Keratinocyte (primary cell): ENCODE data around the gene USP47. TPM values are rescaled to one million over a fixed set of nuclear protein-coding genes. Genes with fewer than 3 reads are reported as not detected.
A peak's percentile ranks its signal among the peaks of the same experiment; 100 is the strongest.

ENCODE experiments used
- DNase-seq: peaks from one replicate; pipeline ENCODE4 v3.0.0-alpha.2; 2011; ENCODE audit warnings: low read depth, missing footprints, low spot score
- FAIRE-seq: peaks from 2 replicates; lab custom pipeline; 2011; peaks lifted over from hg19 to GRCh38; lab: Jason Lieb, UNC
- H2AFZ ChIP-seq: 2 replicates; pipeline ENCODE4 v1.6.0; 2012; ENCODE audit warnings: low read length, control low read depth, inconsistent platforms; ENCODE audit not compliant: control insufficient read depth
- H3K27ac ChIP-seq: 2 replicates; pipeline ENCODE4 v1.5.1; 2011; ENCODE audit warnings: low read length; ENCODE audit not compliant: control insufficient read depth, insufficient read depth
- H3K27me3 ChIP-seq: 3 replicates; pipeline ENCODE4 v1.6.0; 2011; ENCODE audit warnings: low read length; ENCODE audit not compliant: control insufficient read depth, insufficient read depth; ENCODE audit errors: extremely low read depth
- H3K36me3 ChIP-seq, 2 experiments: 2 replicates in 1 of 2; 3 replicates in 1 of 2; pipeline ENCODE4 v1.5.1; 2011; ENCODE audit warnings: low read length in 2 of 2, mild to moderate bottlenecking in 1 of 2; ENCODE audit not compliant: control insufficient read depth in 2 of 2, insufficient read depth in 2 of 2; ENCODE audit errors: extremely low read depth in 1 of 2
- H3K4me1 ChIP-seq: 3 replicates; pipeline ENCODE4 v1.5.1; 2011; ENCODE audit warnings: low read length; ENCODE audit not compliant: control insufficient read depth, insufficient read depth; ENCODE audit errors: extremely low read depth
- H3K4me2 ChIP-seq: 3 replicates; pipeline ENCODE4 v1.6.0; 2011; ENCODE audit warnings: low read depth, low read length; ENCODE audit not compliant: control insufficient read depth, insufficient read depth; ENCODE audit errors: extremely low read depth
- H3K4me3 ChIP-seq, 3 experiments: fragments of 200-600 bp in 1 of 3; sonication (generic) in 1 of 3; 2 replicates in 2 of 3; 3 replicates in 1 of 3; pipeline ENCODE4 v1.5.1; 2011 to 2016; ENCODE audit warnings: low read length in 3 of 3, mild to moderate bottlenecking in 3 of 3, control low read depth in 2 of 3, inconsistent platforms in 1 of 3, low read depth in 1 of 3, mixed read lengths in 1 of 3, mixed run types in 1 of 3, moderate library complexity in 1 of 3; ENCODE audit not compliant: control insufficient read depth in 2 of 3, insufficient read depth in 2 of 3; ENCODE audit errors: extremely low read depth in 1 of 3
- H3K79me2 ChIP-seq: 2 replicates; pipeline ENCODE4 v1.6.0; 2012; ENCODE audit warnings: low read length; ENCODE audit not compliant: control insufficient read depth, insufficient read depth
- H3K9ac ChIP-seq: 3 replicates; pipeline ENCODE4 v1.6.0; 2011; ENCODE audit warnings: low read length; ENCODE audit not compliant: control insufficient read depth, insufficient read depth; ENCODE audit errors: extremely low read depth
- H3K9me1 ChIP-seq: 3 replicates; pipeline ENCODE4 v1.6.0; 2011; ENCODE audit warnings: low read length; ENCODE audit not compliant: control insufficient read depth, insufficient read depth; ENCODE audit errors: extremely low read depth
- H3K9me3 ChIP-seq: 2 replicates; pipeline ENCODE4 v1.5.1; 2012; ENCODE audit warnings: low read depth, low read length; ENCODE audit not compliant: control insufficient read depth
- H4K20me1 ChIP-seq: 3 replicates; pipeline ENCODE4 v1.6.0; 2011; ENCODE audit warnings: low read length; ENCODE audit not compliant: control insufficient read depth, insufficient read depth; ENCODE audit errors: extremely low read depth
- EZH2 ChIP-seq: IDR thresholded peaks from one replicate; pipeline ENCODE4 v1.6.1; 2012; ENCODE audit warnings: inconsistent platforms, mild to moderate bottlenecking, low read length, moderate library complexity
- dilution Hi-C: fragments of 300-500 bp; cut with MboI; formaldehyde crosslinking; loops from one replicate; pipeline ENCODE4 v1.7.0; 2020; ENCODE audit warnings: low sequenced_read_pairs; ENCODE audit not compliant: extremely low pct_ligation_motif_present
- polyA plus RNA-seq, 5 experiments: library from polyadenylated mRNA; depleted of rRNA in 3 of 5; stranded (reverse) in 3 of 5; stranded (forward) in 1 of 5; unstranded in 1 of 5; fragments of >200 nt; gene quantifications; 1 replicate in 1 of 5; 2 replicates in 3 of 5; 3 replicates in 1 of 5; pipeline versions ENCODE4 v1.2.1 to v1.2.3, GENCODE V29; 2011 to 2012; ENCODE audit warnings: missing spikeins in 2 of 5, low read depth in 1 of 5, low replicate concordance in 1 of 5
- TF ChIP-seq, protein P1 (sequence below), 3 experiments: IDR thresholded peaks in 1 of 3; conservative IDR thresholded peaks in 1 of 3; optimal IDR thresholded peaks in 1 of 3; 2 replicates in 2 of 3; 3 replicates in 1 of 3; pipeline versions ENCODE3 to v1.5.1; 2011; ENCODE audit warnings: low read length in 3 of 3, mild to moderate bottlenecking in 3 of 3, moderate library complexity in 2 of 3, control low read depth in 1 of 3, inconsistent platforms in 1 of 3; ENCODE audit not compliant: insufficient read depth in 2 of 3; ENCODE audit errors: extremely low read depth in 1 of 3

The USP47 gene
- polyA plus RNA-seq, 1 donor (not counting 4 experiments of a cell fraction or from before 2014, with no cell fraction given): 22.4 TPM

DNA sequence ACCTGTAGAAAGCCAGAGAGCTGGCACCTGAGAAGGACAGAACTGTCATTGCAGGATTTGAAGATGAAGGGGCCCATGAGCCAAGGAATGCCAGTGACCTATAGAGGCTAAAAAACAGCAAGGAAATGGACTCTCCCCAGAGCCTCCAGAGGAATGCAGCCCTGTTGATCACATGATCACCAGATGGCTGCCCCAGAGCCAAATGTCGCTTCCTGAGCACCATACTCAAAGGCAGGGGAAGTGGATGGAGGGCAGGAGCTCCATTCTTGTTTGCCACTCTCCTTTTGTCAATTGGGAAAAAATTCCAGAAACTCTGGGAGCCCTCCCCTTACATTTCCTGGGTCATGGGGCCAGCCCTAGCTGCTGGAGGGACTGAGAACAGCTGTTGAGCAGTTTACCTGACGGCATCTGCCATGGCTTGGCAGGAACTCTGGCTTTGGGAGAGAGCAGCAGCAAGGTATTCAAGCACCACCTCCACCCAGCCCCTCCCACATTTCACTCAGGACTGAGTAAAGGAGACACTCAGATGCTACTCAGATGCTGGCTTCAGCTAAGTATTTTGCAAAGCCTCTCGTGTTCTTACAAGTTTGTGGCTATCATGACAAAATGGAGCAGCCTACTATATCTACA lies 119.7 kb downstream of the USP47 start:
- Histone ChIP-seq H3K36me3 (peaks cover 23 to 32% of the 10 kb centered on the region in 2 experiments), H4K20me1 (no peaks in the 10 kb centered on the region)
- FAIRE-seq: peak; percentile 59

DNA sequence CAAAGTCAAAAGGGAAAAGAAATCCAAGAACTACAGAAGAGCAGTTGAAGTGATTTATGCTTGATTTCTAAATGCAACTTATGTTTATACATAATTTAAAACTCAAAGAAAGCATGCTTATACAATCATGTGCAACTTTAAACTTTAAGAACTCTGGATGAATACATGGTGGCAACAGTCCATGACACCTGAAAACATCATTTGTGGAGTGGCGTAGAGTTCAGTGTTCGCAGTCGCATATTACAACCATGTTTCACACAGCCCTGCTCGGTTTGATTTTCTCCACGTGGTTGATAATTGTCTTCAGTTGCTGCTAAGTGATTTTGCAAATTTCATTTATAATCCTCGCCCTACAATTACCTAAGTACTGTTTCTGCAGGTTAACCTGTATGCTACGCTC lies 121.3 kb downstream of the USP47 start:
- no peaks in the 10 kb centered on the region for H3K27me3 ChIP-seq
- no peak overlapping the region for H3K4me2 ChIP-seq
- H3K4me1 ChIP-seq: peaks cover 16% of the 10 kb centered on the region
- no peak for DNase-seq
- TF ChIP-seq EZH2: no peak
- TF ChIP-seq, protein P1, sequence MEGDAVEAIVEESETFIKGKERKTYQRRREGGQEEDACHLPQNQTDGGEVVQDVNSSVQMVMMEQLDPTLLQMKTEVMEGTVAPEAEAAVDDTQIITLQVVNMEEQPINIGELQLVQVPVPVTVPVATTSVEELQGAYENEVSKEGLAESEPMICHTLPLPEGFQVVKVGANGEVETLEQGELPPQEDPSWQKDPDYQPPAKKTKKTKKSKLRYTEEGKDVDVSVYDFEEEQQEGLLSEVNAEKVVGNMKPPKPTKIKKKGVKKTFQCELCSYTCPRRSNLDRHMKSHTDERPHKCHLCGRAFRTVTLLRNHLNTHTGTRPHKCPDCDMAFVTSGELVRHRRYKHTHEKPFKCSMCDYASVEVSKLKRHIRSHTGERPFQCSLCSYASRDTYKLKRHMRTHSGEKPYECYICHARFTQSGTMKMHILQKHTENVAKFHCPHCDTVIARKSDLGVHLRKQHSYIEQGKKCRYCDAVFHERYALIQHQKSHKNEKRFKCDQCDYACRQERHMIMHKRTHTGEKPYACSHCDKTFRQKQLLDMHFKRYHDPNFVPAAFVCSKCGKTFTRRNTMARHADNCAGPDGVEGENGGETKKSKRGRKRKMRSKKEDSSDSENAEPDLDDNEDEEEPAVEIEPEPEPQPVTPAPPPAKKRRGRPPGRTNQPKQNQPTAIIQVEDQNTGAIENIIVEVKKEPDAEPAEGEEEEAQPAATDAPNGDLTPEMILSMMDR (optimal IDR thresholded peaks at IDR 0.05 in 1 of 3, IDR thresholded peaks at IDR 0.05 in 1 of 3, conservative IDR thresholded peaks at IDR 0.05 in 1 of 3; ENCODE audit: extremely low read depth in 1 of 3, insufficient read depth in 2 of 3, low read length in 3 of 3): no peak
- dilution Hi-C loops: no loop called here
- H2AFZ ChIP-seq: no peak overlapping the region
- peaks cover 34 to 36% of the 10 kb centered on the region in 2 experiments for H3K36me3 ChIP-seq
- H3K9ac ChIP-seq: no peak overlapping the region
- no peaks in the 10 kb centered on the region for H3K9me3 ChIP-seq
- no peak overlapping the region for H3K27ac ChIP-seq
- no peaks in the 10 kb centered on the region for H4K20me1 ChIP-seq
- no peak overlapping the region for H3K4me3 ChIP-seq
- H3K79me2 ChIP-seq: no peaks in the 10 kb centered on the region
- H3K9me1 ChIP-seq: no peaks in the 10 kb centered on the region
- FAIRE-seq: no peak

More for the DNA sequence above, 119.7 kb downstream of the USP47 start:
- H3K9me1 ChIP-seq: no peaks in the 10 kb centered on the region
- H3K27me3 ChIP-seq: no peaks in the 10 kb centered on the region
- no peaks in the 10 kb centered on the region for H3K9me3 ChIP-seq
- no peaks in the 10 kb centered on the region for H3K79me2 ChIP-seq
- no peak overlapping the region for H3K4me3 ChIP-seq
- H2AFZ ChIP-seq: no peak overlapping the region
- dilution Hi-C loops: no loop called here
- no peak overlapping the region for H3K27ac ChIP-seq
- DNase-seq: no peak
- H3K9ac ChIP-seq: no peak overlapping the region
- TF ChIP-seq, protein P1 (optimal IDR thresholded peaks at IDR 0.05 in 1 of 3, IDR thresholded peaks at IDR 0.05 in 1 of 3, conservative IDR thresholded peaks at IDR 0.05 in 1 of 3; ENCODE audit: extremely low read depth in 1 of 3, insufficient read depth in 2 of 3, low read length in 3 of 3): no peak
- no peak for TF ChIP-seq EZH2
- H3K4me2 ChIP-seq: no peak overlapping the region
- H3K4me1 ChIP-seq: peaks cover 16% of the 10 kb centered on the region
